Activated naive CD8-positive, alpha-beta T cell treated with anti-CD3 and anti-CD28 coated beads, Interleukin-2, amount 10 ng/mL, durations not matched to agents 7 days and 5 days (primary cell): ENCODE measurements around the gene HSFY1. TPM values are rescaled to one million over a fixed set of nuclear protein-coding genes. Genes with fewer than 3 reads are reported as not detected.
"Not testable (repeated sequence)": the region's sequence is repeated elsewhere in the genome, so short reads cannot be mapped to it uniquely, and the experiment has no call there.

ENCODE experiments used
- ATAC-seq: fragments of 150-1000 bp; cut with Tn5 transposase; one replicate; pipeline ENCODE4 v1.10.0; 2021; ENCODE audit warnings: low read depth, moderate library complexity
- POLR2A ChIA-PET: fragments of 350-600 bp; sonication (Branson Sonifier 250); formaldehyde crosslinking; loops from one replicate; lab custom pipeline; 2021; ENCODE audit warnings: antibody characterized with exemption; lab: Charles Lee
- DNase-seq: peaks from one replicate; pipeline ENCODE4 v3.0.0; 2021
- H3K27ac Mint-ChIP-seq: one replicate; pipeline ENCODE4 v1.8.0; 2022; ENCODE audit warnings: mild to moderate bottlenecking, mixed read lengths
- H3K27me3 Mint-ChIP-seq: one replicate; pipeline ENCODE4 v1.8.0; 2022; ENCODE audit warnings: mild to moderate bottlenecking, moderate library complexity, mixed read lengths
- H3K36me3 Mint-ChIP-seq: one replicate; pipeline ENCODE4 v1.8.0; 2021; ENCODE audit warnings: mild to moderate bottlenecking, mixed read lengths
- H3K4me1 Mint-ChIP-seq: one replicate; pipeline ENCODE4 v1.8.0; 2021; ENCODE audit warnings: mixed read lengths
- H3K4me3 Mint-ChIP-seq: one replicate; pipeline ENCODE4 v1.8.0; 2022; ENCODE audit warnings: mild to moderate bottlenecking, moderate library complexity, mixed read lengths
- H3K9me3 Mint-ChIP-seq: one replicate; pipeline ENCODE4 v1.8.0; 2021; ENCODE audit warnings: mixed read lengths
- total RNA-seq, 2 experiments: library from RNA; stranded (reverse); gene quantifications; one replicate each; pipeline ENCODE4 v1.2.3, GENCODE V29; 2021

Gene HSFY1, protein sequence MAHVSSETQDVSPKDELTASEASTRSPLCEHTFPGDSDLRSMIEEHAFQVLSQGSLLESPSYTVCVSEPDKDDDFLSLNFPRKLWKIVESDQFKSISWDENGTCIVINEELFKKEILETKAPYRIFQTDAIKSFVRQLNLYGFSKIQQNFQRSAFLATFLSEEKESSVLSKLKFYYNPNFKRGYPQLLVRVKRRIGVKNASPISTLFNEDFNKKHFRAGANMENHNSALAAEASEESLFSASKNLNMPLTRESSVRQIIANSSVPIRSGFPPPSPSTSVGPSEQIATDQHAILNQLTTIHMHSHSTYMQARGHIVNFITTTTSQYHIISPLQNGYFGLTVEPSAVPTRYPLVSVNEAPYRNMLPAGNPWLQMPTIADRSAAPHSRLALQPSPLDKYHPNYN
- not detected for total RNA-seq

DNA sequence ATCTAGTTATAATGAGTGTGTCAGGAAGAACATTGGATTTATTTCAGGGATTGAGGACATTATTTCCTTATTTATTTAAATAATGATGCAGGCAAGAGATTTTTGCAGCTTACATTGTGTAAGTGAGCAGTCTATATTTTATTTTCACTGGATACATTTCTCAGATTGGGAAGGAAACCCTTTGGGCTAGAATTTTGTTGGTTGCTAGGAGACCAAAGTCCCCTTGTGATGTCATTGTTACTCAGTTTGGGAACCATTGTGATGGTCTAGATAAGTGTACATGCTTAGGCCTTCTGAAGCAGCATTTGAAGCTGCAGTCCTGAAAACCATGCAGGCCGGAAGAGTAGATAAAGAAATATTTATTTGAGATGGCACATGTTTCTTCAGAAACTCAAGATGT lies at the start of gene HSFY1:
Gene HSFY1, plus strand, starts transcription at position 301 of the 400 bp plus-strand sequence. Its CDS starts 68 bp downstream, at position 369.
- H3K4me3 Mint-ChIP-seq, H3K27ac Mint-ChIP-seq, H3K4me1 Mint-ChIP-seq, POLR2A ChIA-PET, H3K9me3 Mint-ChIP-seq, H3K36me3 Mint-ChIP-seq, DNase-seq, H3K27me3 Mint-ChIP-seq, ATAC-seq: not testable (repeated sequence)

DNA sequence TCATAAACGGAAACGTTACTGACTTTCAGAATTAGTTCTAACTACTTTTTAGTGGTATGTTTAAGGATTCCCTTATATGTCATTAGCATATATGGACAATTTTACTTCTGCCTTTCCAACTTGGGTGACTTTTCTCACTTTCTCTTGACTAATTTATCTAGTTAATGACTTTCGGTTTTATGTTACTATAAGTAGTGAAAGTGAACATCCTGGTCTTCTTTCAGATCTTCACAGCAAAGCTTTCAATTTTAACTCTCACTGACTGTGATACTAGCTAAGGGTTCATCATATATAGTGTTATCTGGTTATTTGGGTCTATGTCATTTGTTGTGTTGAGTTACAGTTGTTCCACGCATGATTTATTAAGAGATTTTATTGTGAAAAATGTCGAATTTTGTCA lies 42.3 kb upstream of the HSFY1 start:
- DNase-seq, H3K4me3 Mint-ChIP-seq, ATAC-seq, H3K36me3 Mint-ChIP-seq, H3K27ac Mint-ChIP-seq, H3K27me3 Mint-ChIP-seq, H3K9me3 Mint-ChIP-seq, H3K4me1 Mint-ChIP-seq, POLR2A ChIA-PET: not testable (repeated sequence)

DNA sequence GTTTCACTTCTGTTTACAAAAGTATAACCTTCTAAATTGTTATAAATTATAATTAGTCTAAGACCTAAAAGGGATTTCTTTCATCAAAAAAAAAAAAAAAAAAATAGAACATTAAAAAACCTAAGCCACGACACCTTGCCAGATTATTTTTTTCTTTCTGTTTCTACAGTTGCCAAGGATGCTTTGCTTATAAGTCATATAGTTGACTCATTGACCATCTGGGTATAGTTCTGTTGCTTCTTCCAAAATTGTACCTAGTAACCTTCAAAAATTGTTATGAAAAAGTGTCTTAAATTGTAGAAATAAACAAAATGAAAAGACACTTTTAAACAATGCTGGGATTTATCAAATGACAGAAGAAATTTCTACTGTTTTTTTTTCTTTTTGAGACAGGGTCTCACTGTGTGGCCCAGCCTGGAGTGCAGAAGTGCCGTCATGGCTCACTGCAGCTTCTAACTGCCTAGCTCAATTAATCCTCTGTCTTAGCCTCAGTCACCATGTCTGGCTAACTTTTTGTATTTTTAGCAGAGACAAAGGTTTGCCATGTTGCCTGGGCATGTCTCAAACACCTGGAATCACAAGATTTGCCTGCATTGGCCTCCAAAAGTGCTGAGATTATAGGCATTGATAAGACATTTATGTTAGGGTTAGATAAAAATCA lies 15.4 kb upstream of the HSFY1 start:
- H3K4me3 Mint-ChIP-seq, H3K27me3 Mint-ChIP-seq, H3K4me1 Mint-ChIP-seq, H3K9me3 Mint-ChIP-seq, H3K27ac Mint-ChIP-seq, DNase-seq, POLR2A ChIA-PET, ATAC-seq, H3K36me3 Mint-ChIP-seq: not testable (repeated sequence)

DNA sequence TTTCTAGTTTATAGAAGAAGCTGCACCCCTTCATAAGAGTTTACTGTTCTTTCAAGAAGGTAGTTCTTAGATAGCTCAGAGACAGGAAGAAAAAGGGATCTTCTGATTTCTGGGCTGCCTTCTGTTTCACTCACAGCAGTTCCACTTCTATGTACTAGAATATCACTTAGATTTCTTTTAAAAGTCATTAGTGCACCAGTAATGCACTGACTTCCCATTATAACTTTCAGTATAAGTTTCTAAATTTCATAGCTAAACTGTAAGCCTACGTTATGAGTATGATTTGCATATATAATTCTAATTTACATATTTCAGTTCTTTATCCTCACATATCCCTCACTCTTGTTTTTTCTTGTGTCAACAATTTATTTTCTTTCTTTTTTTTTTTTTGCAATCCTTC lies 7.6 kb upstream of the HSFY1 start:
- H3K27ac Mint-ChIP-seq, H3K4me1 Mint-ChIP-seq, H3K36me3 Mint-ChIP-seq, H3K4me3 Mint-ChIP-seq, DNase-seq, ATAC-seq, H3K9me3 Mint-ChIP-seq, H3K27me3 Mint-ChIP-seq, POLR2A ChIA-PET: not testable (repeated sequence)

DNA sequence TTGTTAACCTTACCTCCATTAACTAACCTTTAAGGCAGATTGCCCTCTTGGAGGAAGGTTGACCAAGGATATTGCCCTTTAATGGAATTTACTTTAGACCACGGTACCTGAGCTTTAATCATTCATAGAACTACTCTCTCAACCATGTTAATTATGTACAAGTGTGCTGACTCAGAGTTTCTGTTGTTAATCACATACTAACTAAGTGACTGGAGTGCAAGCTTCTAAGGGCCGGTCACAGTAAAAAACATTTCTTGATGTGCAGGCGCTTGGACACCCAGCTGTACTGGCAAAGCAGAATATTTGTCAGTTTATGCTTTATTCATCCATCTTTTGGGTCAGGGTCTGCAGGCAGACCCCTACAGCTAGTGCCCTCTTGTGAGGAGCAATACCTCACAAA lies 6.6 kb downstream of the HSFY1 start:
- POLR2A ChIA-PET, H3K9me3 Mint-ChIP-seq, H3K27ac Mint-ChIP-seq, H3K4me1 Mint-ChIP-seq, H3K27me3 Mint-ChIP-seq, ATAC-seq, H3K4me3 Mint-ChIP-seq, DNase-seq, H3K36me3 Mint-ChIP-seq: not testable (repeated sequence)

DNA sequence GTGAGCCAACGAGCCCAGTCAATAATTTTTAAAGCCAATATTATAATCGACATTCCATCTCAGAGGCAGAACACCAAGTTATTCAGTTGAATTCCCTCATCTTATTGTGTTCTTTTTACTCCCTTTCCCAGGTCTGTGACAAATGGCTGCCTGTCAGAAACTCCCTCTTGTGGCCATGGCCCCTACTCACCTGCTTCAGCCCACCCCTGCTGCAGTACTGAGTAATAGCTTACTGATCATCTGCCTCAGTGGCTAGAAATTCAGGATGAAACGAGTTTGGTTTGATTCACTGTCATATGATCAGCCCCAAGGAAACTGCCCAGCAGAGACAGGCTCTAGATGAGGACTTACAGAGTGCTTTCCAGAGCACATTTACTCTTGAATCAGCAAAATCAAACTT lies 19.4 kb downstream of the HSFY1 start:
- DNase-seq, H3K9me3 Mint-ChIP-seq, H3K4me1 Mint-ChIP-seq, POLR2A ChIA-PET, H3K27ac Mint-ChIP-seq, ATAC-seq, H3K27me3 Mint-ChIP-seq, H3K36me3 Mint-ChIP-seq, H3K4me3 Mint-ChIP-seq: not testable (repeated sequence)

Other genes starting within 250 kb of the HSFY1 start
- gene HSFY2, start 227.0 kb downstream of the HSFY1 start, total RNA-seq, result not detected